ENCODE results near the gene LILRA1. TPM values are rescaled to one million over a fixed set of nuclear protein-coding genes. Genes with fewer than 3 reads are reported as not detected.
"Not testable (repeated sequence)": the region's sequence is repeated elsewhere in the genome, so short reads cannot be mapped to it uniquely, and the experiment has no call there.

LILRA1 gene
- total RNA-seq, 1 experiment from 2014 or later: not detected

DNA sequence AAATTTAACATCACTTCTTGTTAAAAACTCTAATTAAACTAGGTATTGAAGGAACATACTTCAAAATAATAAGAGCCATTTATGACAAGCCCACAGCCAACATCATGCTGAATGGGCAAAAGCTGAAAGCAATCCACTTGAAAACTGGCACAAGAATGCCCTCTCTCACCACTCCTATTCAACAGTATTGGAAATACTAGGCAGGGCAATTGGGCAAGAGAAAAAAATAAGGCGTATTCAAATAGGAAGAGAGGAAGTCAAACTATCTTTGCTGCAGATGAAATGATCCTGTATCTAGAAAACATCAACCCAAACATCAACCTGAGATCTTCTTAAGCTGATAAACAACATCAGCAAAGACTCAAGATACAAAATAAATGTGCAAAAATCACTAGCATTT is 21.3 kb downstream of the LILRA1 start:
- no peak for DNase-seq (ENCODE audit: low read depth)
- in situ Hi-C loops (cut with HindIII; ENCODE audit: low pct_unique_long_range_greater_than_20kb, low sequenced_read_pairs): no loop called here

DNA sequence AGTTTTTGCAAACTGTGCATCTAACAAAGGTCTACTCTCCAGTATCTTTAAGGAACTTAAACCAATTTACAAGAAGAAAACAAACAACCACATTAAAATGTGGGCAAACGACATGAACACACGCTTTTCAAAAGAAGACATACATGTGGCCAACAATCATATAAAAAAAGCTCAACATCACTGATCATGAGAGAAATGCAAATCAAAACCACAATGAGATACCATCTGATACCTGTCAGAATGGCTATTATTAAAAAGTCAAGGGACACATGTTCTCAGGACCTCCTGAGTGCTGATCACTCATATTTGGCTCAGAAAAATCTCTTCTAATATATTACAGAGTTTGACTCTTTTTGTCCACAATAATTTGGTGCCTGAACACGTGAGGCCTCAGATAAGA is 22.6 kb downstream of the LILRA1 start:
- DNase-seq (ENCODE audit: low read depth): no peak
- in situ Hi-C loops (cut with HindIII; ENCODE audit: low pct_unique_long_range_greater_than_20kb, low sequenced_read_pairs): no loop called here

DNA sequence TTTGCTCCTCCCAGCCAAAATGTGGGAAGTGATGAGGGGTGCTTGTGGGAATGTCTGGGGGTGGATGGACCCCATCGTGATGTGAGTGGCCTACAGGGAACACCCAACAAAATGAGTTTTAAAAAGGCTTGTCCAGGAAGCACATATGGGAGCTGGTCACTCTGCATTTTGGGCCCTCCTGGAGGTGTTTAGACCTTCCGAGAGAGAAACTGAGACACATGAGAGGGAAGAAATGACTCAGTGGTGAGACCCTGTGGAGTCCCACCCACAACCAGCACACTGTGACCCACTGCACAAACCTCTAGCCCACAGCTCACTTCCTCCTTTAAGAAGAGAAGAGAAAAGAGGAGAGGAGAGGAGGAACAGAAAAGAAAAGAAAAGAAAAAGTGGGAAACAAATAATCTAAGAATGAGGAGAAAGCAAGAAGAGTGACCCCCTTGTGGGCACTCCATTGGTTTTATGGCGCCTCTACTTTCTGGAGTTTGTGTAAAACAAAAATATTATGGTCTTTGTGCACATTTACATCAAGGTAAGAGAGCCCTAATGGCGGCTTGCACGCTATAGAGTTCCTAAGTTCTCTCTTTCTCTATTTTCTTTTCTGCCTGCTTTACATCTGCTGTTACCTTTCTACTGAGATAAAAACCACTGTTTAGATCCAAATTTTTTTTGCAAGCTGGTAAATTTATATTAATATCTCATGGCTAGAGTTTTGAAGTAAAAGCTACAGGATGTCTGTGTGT is 23.6 kb downstream of the LILRA1 start:
- in situ Hi-C loops (cut with HindIII; ENCODE audit: low pct_unique_long_range_greater_than_20kb, low sequenced_read_pairs): no loop called here

DNA sequence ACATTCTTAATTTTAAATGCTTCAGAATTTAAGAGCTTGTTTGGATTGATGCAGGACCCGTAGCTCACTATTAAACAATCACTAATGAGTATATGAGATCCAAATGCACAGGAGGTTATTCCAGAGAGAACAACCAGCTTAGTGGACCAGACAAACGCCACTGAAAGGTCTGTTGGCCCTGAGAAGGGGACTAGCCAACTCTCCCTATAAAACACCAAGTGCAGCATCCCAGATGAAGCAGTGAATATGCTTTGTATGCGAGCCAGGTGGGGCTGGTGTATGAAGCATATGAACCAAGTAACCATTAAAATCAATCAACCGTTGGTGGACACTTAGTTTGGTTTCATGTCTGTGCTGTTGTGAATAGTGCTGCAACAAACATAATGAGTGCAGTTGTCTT is 27.0 kb downstream of the LILRA1 start:
- in situ Hi-C loops (cut with HindIII; ENCODE audit: low pct_unique_long_range_greater_than_20kb, low sequenced_read_pairs): no loop called here
- DNase-seq (ENCODE audit: low read depth): no peak

More for the DNA sequence above, 23.6 kb downstream of the LILRA1 start:
- DNase-seq (ENCODE audit: low read depth): no peak

DNA sequence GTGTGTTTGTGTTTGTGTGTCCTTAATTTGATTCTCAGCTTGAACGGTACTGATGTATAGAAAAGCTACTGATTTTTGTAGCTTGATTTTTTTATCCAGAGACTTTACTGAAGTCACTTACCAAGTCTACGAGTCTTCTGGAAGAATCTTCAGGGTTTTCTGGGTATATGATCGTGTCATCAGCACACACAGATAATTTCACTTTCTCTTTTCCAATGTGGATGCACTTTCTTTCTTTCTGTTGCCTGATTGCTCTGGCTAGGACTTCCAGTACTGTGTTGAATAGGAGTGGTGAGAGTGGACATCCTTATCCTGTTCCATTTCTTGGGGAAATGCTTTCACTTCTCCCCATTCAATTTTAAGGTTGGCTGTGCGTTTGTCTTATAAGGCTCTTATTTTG is 29.0 kb downstream of the LILRA1 start:
- in situ Hi-C loops (cut with HindIII; ENCODE audit: low pct_unique_long_range_greater_than_20kb, low sequenced_read_pairs): no loop called here
- no peak for DNase-seq (ENCODE audit: low read depth)

DNA sequence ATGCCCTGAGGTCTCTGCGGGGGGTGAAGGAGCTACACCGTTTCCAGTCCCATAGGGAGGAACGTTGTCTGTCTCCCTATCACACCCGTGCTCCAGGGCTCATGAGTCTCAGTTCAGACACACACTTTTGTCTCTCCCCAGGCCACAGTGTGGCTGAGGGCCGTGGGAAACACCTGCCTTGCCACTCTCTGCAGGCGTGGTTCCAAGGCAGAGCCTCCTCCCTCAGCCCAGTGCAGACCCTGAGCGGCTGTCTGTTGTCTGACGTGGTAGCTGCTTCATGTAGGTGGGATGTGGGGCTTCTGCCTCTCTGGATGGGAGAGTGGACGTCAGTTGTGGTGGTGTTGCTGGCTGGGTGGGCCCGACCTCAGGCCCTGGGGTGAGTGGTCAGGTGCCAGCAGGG is 30.8 kb downstream of the LILRA1 start:
- DNase-seq (ENCODE audit: low read depth); in situ Hi-C loops (cut with HindIII; ENCODE audit: low pct_unique_long_range_greater_than_20kb, low sequenced_read_pairs): not testable (repeated sequence)

DNA sequence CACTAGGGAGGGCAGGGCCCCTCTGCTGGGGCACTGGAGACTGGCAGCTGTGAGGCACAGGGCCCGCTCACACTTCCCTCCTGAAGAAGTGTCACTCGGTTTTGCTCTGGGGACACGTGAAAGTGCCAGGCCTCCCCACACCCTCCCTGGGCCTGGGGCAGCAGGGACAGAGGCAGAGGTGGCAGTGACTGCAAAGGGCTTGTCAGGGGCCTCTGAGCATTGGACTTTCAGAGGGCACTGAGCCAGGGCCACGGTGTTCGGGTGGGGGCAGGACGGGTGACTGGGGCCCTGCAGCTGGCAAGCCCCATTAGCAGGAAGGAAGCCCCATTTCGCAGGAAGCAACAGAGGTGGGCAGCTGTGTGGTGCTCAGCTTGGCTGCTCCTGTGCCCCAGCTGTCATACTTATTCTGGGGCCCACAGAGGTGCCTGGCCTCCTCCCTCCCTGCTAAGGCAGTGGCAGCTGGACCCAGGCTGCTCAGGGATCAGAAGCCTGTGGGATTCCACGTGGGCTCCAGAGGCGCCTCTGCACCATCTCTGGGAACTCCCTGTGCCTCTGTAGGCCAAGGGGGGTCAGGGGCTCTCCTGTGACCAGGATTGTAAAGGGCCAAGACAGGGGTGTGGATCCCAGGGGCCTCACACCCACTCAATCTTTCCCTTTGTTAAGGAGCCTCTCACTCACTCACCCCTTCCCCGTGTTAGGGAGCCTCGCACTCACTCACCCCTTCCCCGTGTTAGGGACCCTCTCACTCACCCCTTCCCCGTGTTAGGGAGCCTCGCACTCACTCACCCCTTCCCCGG is 31.7 kb downstream of the LILRA1 start:
- in situ Hi-C loops (cut with HindIII; ENCODE audit: low pct_unique_long_range_greater_than_20kb, low sequenced_read_pairs): not testable (repeated sequence)

DNA sequence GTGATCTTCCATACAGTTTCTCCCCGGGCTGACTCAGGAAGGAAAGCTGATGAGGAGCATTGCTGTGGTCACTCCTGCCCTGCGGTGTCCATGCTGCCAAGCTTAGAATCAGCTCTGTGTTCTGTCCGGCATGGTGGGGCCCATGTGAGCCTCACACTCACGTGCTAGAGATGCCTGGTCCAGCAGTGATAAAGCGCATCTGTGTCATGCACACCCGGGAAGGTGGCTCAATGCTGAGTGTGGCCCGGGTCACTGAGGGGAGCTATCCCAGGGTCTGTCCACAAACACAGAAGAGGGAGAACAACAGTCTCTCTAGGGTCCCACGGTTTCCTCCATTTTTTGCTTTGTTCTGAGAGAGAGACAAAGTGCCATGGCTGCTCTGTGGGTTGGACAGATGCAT is 33.3 kb downstream of the LILRA1 start:
- in situ Hi-C loops (cut with HindIII; ENCODE audit: low pct_unique_long_range_greater_than_20kb, low sequenced_read_pairs): no loop called here
- no peak for DNase-seq (ENCODE audit: low read depth)

More for the DNA sequence above, 31.7 kb downstream of the LILRA1 start:
- not testable (repeated sequence) for DNase-seq (ENCODE audit: low read depth)

DNA sequence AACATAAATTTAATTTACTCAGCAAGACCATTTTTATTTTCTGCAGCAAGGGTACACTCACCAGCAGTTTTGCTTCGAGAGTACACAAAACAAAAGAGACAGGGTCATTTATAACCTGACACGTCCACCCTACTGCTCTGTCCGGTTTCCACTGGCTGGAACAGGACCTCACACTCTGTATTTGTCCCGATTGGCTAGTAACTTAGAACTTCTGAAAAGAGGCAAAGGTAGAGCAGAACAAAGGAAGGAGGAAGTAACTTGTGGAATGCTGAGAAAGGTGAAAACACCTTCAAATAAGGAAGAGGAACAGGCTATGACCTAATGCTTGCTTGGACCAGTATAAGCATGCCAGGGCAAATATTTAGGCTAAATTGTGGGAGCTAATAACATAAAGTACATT is 34.5 kb downstream of the LILRA1 start:
- DNase-seq (ENCODE audit: low read depth); in situ Hi-C loops (cut with HindIII; ENCODE audit: low pct_unique_long_range_greater_than_20kb, low sequenced_read_pairs): not testable (repeated sequence)

DNA sequence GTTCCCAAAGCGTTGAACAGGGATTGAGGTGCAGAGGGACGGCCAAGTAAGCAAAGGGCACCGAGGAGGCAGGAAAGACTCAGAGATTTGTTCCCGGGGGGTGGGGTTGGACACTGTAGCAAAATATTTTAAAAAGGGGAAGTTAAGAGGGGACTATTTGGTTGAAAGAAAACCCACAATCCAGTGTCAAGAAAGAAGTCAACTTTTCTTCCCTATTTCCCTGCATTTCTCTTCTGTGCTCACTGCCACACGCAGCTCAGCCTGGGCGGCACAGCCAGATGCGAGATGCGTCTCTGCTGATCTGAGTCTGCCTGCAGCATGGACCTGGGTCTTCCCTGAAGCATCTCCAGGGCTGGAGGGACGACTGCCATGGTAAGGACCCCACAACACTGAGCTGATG is 36.8 kb downstream of the LILRA1 start, which contains the start of gene LILRB1:
Gene LILRB1 (plus strand): TSS at position 223 of the 400 bp plus-strand sequence. CDS start 590 bp downstream, outside the sequence.
- in situ Hi-C loops (cut with HindIII; ENCODE audit: low pct_unique_long_range_greater_than_20kb, low sequenced_read_pairs): not testable (repeated sequence)

DNA sequence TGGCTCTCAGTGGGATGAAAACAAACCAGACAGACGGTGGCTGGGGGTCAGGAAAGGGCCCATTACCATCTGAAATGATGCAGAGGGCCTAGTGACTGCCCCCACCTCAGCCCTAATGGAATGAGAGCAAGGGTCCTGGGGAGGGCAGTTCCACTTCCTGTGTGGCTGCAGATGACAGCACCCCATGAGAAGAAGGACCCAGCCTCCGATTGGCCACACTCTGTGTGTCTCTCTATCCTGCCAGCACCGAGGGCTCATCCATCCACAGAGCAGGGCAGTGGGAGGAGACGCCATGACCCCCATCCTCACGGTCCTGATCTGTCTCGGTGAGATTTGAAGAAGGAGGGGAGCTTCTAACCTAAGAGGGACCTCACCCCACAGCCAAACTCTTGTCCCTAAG is 37.4 kb downstream of the LILRA1 start:
- DNase-seq (ENCODE audit: low read depth): no peak
- in situ Hi-C loops (cut with HindIII; ENCODE audit: low pct_unique_long_range_greater_than_20kb, low sequenced_read_pairs): no loop called here

More for the DNA sequence above, 36.8 kb downstream of the LILRA1 start, which contains the start of gene LILRB1:
- DNase-seq (ENCODE audit: low read depth): not testable (repeated sequence)

DNA sequence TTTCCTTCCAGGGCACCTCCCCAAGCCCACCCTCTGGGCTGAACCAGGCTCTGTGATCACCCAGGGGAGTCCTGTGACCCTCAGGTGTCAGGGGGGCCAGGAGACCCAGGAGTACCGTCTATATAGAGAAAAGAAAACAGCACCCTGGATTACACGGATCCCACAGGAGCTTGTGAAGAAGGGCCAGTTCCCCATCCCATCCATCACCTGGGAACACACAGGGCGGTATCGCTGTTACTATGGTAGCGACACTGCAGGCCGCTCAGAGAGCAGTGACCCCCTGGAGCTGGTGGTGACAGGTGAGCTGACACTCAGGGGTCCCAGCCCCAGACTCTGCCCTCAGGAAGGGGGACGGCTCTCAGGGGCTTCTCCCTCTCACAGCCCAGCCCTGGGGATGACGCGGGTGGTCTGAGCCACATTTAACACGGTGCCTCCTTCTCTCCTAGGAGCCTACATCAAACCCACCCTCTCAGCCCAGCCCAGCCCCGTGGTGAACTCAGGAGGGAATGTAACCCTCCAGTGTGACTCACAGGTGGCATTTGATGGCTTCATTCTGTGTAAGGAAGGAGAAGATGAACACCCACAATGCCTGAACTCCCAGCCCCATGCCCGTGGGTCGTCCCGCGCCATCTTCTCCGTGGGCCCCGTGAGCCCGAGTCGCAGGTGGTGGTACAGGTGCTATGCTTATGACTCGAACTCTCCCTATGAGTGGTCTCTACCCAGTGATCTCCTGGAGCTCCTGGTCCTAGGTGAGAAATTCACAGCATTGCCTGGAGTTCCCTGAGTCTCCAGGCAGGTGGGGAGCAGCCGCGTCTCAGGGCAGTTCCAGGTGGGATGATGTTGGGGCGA is 38.3 kb downstream of the LILRA1 start:
- in situ Hi-C loops (cut with HindIII; ENCODE audit: low pct_unique_long_range_greater_than_20kb, low sequenced_read_pairs); DNase-seq (ENCODE audit: low read depth): not testable (repeated sequence)

DNA sequence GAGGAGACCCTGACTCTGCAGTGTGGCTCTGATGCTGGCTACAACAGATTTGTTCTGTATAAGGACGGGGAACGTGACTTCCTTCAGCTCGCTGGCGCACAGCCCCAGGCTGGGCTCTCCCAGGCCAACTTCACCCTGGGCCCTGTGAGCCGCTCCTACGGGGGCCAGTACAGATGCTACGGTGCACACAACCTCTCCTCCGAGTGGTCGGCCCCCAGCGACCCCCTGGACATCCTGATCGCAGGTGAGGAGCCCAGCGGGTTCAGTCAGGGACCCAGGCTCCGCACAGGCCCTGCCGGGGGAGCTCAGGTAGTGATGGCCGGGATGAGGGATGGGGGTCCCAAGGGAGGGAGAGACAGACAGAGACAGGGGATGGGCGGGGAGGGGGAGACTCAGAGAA is 39.1 kb downstream of the LILRA1 start:
- in situ Hi-C loops (cut with HindIII; ENCODE audit: low pct_unique_long_range_greater_than_20kb, low sequenced_read_pairs); DNase-seq (ENCODE audit: low read depth): not testable (repeated sequence)

DNA sequence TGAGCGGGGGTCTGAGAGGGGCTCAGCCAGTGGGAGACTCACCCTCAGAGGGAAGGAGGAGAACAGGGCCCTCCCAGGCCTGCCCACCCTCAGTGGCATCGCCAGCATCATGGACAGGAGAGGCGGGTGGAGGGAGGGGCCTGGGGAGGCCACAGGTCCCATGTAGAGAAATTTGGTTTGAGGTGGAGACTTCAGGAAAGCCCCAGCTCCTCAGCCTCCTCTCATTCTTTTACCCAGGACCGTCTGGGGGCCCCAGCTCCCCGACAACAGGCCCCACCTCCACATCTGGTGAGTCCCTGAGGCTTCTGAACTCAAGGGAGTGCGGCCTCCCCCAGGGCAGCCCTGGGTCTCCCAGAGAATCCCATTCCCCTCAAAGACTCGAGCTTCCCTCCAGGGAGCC is 40.0 kb downstream of the LILRA1 start:
- in situ Hi-C loops (cut with HindIII; ENCODE audit: low pct_unique_long_range_greater_than_20kb, low sequenced_read_pairs): no loop called here

DNA sequence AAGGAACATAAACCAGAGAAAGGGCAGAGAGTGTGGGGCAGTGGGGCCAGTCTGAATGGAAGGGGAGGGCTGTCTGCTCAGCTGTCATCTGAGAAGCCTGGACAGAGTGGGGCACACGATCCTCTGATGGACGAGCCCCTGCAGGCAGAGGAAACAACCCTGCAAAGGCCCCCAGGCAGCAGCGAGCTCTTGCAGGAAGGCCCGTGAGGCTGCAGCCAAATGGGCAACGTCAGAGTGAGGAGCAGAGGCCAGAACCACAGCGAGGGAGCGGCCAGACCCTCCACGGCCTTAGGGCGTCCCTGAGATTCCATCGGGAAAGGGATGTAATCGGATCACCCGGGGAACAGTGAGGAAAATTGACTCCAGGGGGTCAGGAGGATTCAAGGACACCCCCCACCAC is 42.6 kb downstream of the LILRA1 start:
- in situ Hi-C loops (cut with HindIII; ENCODE audit: low pct_unique_long_range_greater_than_20kb, low sequenced_read_pairs); DNase-seq (ENCODE audit: low read depth): not testable (repeated sequence)

More for the DNA sequence above, 40.0 kb downstream of the LILRA1 start:
- no peak for DNase-seq (ENCODE audit: low read depth)

DNA sequence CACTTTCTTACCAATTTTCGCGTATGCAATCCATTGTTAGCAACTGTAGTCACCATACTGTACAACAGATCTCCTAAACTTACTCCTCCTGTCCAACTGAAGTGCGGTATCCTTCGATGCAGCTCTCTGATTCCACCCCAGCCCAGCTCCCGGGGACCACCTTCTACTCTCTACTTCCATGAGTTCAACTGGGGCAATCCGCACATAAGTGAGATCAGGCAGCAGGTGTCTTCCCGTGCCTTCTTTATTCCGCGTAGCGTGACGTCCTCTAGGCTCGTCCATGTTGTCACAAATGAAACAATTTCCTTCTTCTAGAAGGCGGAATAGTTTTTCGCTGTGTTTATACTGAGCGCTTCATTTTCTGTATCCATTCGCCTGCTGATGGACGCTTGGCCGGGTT is 45.3 kb downstream of the LILRA1 start:
- DNase-seq (ENCODE audit: low read depth): no peak
- in situ Hi-C loops (cut with HindIII; ENCODE audit: low pct_unique_long_range_greater_than_20kb, low sequenced_read_pairs): no loop called here

DNA sequence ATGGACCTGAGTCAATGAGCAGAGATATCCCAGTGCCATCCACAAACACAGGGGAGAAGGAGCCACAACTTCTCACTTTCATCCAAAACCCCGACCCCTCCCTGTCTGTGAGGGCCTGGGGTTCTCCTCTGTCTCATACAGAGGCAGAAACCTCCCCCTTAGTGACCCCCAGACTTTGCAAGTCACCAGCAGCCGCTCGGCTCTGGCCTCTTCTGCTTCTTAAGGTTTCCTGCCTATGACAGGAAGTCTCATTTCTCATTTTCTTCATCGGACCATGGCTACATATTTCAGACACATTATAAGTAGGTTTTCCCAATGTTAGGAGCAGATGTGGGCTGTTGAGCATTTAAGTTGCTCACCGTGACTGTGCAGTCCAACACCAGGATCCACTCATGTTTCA is 49.5 kb downstream of the LILRA1 start:
- in situ Hi-C loops (cut with HindIII; ENCODE audit: low pct_unique_long_range_greater_than_20kb, low sequenced_read_pairs); DNase-seq (ENCODE audit: low read depth): not testable (repeated sequence)

DNA sequence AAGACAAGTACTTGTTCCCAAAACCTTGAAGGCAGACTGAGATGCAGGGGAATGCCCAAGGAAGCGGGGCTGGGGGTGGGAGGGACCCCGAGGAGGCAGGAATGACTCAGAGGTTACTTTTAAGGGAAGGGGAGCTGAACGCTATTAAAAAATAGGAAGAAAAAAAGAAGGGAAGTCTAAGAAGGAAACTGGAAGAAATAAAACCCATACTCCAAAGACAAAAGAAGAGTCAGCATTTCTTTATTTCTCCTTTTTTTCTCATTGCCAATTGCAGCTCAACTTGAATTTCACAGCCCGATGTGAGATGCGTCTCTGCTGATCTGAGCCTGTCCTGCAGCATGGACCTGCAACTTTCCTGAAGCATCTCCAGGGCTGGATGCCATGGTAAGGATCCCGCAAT is 50.2 kb downstream of the LILRA1 start:
- in situ Hi-C loops (cut with HindIII; ENCODE audit: low pct_unique_long_range_greater_than_20kb, low sequenced_read_pairs): not testable (repeated sequence)

More for the DNA sequence above, 50.2 kb downstream of the LILRA1 start:
- DNase-seq (ENCODE audit: low read depth): not testable (repeated sequence)

Measured in Caki2 (cell line).